ENCODE measurements around the gene XYLB. TPM values are rescaled to one million over a fixed set of nuclear protein-coding genes. Genes with fewer than 3 reads are reported as not detected.

XYLB gene
- total RNA-seq, 3 donors from 2014 or later: 5.2 to 7.9 (median 6.7) TPM

- peak overlapping the region; percentile 66 to 98 (median 83) for H3K4me3 ChIP-seq
- intact Hi-C loops (cut with DNase I; ENCODE audit: low total_unique reads): loop anchor here (10.0 kb wide), 1 partner anchor 129 kb away; no protein-coding TSS in a partner anchor
- DNase-seq (ENCODE audit: low spot score in 2 of 2): no peak
These were observed 552 bp upstream of the XYLB start for GRCh38 chr3:38345879-38346586.

DNA sequence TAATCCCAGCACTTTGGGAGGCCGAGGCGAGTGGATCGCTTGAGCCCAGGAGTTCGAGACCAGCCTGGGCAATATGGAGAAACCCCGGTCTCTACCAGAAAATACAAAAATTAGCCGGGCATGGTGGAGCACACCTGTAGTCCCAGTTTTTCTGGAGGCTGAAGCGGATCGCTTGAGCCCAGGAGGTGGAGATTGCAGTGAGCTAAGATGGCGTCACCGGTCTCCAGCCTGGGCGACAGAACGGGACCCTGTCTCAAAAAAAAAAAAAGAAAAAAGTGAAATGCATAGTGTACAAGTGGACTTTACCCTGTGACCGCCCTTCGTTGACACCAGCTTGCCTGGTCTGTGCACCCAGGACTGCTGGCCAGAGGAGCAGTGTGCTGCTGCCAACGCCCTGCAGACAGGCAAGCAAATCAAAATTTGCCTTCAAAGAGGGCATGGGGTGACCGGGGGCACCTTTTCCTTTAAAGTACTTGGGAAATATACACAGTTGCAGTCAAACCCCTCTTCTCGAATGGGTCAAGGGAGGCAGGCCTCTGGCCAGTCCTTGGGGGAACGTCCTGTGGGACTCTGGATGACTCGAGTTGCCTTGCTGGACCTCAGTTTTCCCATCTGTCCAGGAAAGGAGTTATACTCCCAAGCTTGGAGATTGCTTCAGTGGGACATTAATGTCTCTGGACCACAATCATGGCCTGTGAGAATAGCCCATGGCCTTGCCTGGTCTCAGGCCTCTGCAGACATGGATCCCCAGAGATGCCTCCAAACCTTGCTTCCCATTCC, 1.0 kb downstream of the XYLB start:
- H3K36me3 ChIP-seq: no peaks in the 10 kb centered on the region
- intact Hi-C loops (cut with DNase I; ENCODE audit: low total_unique reads): loop anchor here (10.0 kb wide), 1 partner anchor 127 kb away; no protein-coding TSS in a partner anchor
- no peak overlapping the region for H3K27ac ChIP-seq
- TF ChIP-seq POLR2A (IDR thresholded peaks at IDR 0.05) (no peak), CTCF (IDR thresholded peaks at IDR 0.05) (no peak), POLR2AphosphoS5 (IDR thresholded peaks at IDR 0.05) (no peak)
- peaks cover 3 to 6% of the 10 kb centered on the region in 2 donors for H3K4me1 ChIP-seq
- H3K4me3 ChIP-seq: peak overlapping the region; percentile 66 to 98 (median 83)
- no peak for DNase-seq (ENCODE audit: low spot score in 2 of 2)
- H3K27me3 ChIP-seq: no peaks in the 10 kb centered on the region
- H3K9me3 ChIP-seq: no peaks in the 10 kb centered on the region

More at GRCh38 chr3:38345879-38346586, 552 bp upstream of the XYLB start:
- peaks cover 3 to 6% of the 10 kb centered on the region in 2 donors for H3K4me1 ChIP-seq
- no peak for TF ChIP-seq POLR2AphosphoS5 (IDR thresholded peaks at IDR 0.05)
- no peak for TF ChIP-seq CTCF (IDR thresholded peaks at IDR 0.05)
- TF ChIP-seq POLR2A (IDR thresholded peaks at IDR 0.05): no peak
- peak overlapping the region; percentile 55 to 82 for H3K27ac ChIP-seq
- H3K9me3 ChIP-seq: no peaks in the 10 kb centered on the region
- no peaks in the 10 kb centered on the region for H3K27me3 ChIP-seq
- H3K36me3 ChIP-seq: no peaks in the 10 kb centered on the region

- Histone ChIP-seq H3K27ac (no peak overlapping the region), H3K9me3 (no peaks in the 10 kb centered on the region), H3K4me3 (no peak overlapping the region), H3K36me3 (no peaks in the 10 kb centered on the region), H3K4me1 (peaks cover 3 to 6% of the 10 kb centered on the region in 2 donors), H3K27me3 (no peaks in the 10 kb centered on the region)
- TF ChIP-seq POLR2A (IDR thresholded peaks at IDR 0.05): no peak
- TF ChIP-seq CTCF (IDR thresholded peaks at IDR 0.05): no peak
- TF ChIP-seq POLR2AphosphoS5 (IDR thresholded peaks at IDR 0.05): no peak
- intact Hi-C loops (cut with DNase I; ENCODE audit: low total_unique reads): loop anchor here (10.0 kb wide), 1 partner anchor 126 kb away; no protein-coding TSS in a partner anchor
- DNase-seq (ENCODE audit: low spot score in 2 of 2): no peak
These were observed 2.3 kb downstream of the XYLB start for GRCh38 chr3:38348903-38349302.

GRCh38 chr3:38349684-38350359, 3.2 kb downstream of the XYLB start:
- DNase-seq (ENCODE audit: low spot score in 2 of 2): no peak
- H3K27me3 ChIP-seq: no peaks in the 10 kb centered on the region
- intact Hi-C loops (cut with DNase I; ENCODE audit: low total_unique reads): loop anchor here (10.0 kb wide), 1 partner anchor 125 kb away; no protein-coding TSS in a partner anchor

More at GRCh38 chr3:38349684-38350359, 3.2 kb downstream of the XYLB start:
- Histone ChIP-seq H3K27ac (no peak overlapping the region), H3K9me3 (no peaks in the 10 kb centered on the region), H3K4me3 (no peak overlapping the region), H3K4me1 (peaks cover 3 to 6% of the 10 kb centered on the region in 2 donors), H3K36me3 (no peaks in the 10 kb centered on the region)
- TF ChIP-seq POLR2A (IDR thresholded peaks at IDR 0.05): no peak
- no peak for TF ChIP-seq POLR2AphosphoS5 (IDR thresholded peaks at IDR 0.05)
- no peak for TF ChIP-seq CTCF (IDR thresholded peaks at IDR 0.05)
